NCI-H2171 (cell line): Measurements from ENCODE around the gene NFIA.

Experiments used
- DNase-seq: peaks from one replicate; lab custom pipeline; 2025; lab: John Stamatoyannopoulos, UW

NFIA gene

GRCh38 chr1:61332796-61333195, 250.4 kb downstream of the NFIA start:
- no peak for DNase-seq

GRCh38 chr1:61334718-61335589, 252.6 kb downstream of the NFIA start:
- DNase-seq: no peak

GRCh38 chr1:61337037-61337436, 254.7 kb downstream of the NFIA start:
- DNase-seq: no peak

GRCh38 chr1:61337441-61337951, 255.1 kb downstream of the NFIA start:
- DNase-seq: no peak

- peak; percentile 26 for DNase-seq
Observed at GRCh38 chr1:61337981-61338848, 255.9 kb downstream of the NFIA start.

GRCh38 chr1:61338899-61339298, 256.5 kb downstream of the NFIA start:
- no peak for DNase-seq

- no peak for DNase-seq
Observed at GRCh38 chr1:61341426-61341825, 259.1 kb downstream of the NFIA start.

GRCh38 chr1:61343734-61344420, 261.5 kb downstream of the NFIA start:
- no peak for DNase-seq

GRCh38 chr1:61344696-61345095, 262.3 kb downstream of the NFIA start:
- DNase-seq: no peak

- DNase-seq: peak; percentile 2
Observed at GRCh38 chr1:61348025-61348665, 265.8 kb downstream of the NFIA start.

GRCh38 chr1:61352845-61353435, 270.6 kb downstream of the NFIA start:
- no peak for DNase-seq

GRCh38 chr1:61353797-61354406, 271.5 kb downstream of the NFIA start:
- no peak for DNase-seq

GRCh38 chr1:61356016-61356415, 273.7 kb downstream of the NFIA start:
- no peak for DNase-seq

- no peak for DNase-seq
Observed at GRCh38 chr1:61356995-61357394, 274.6 kb downstream of the NFIA start.

GRCh38 chr1:61357539-61357938, 275.2 kb downstream of the NFIA start:
- DNase-seq: no peak

GRCh38 chr1:61358770-61359455, 276.6 kb downstream of the NFIA start:
- no peak for DNase-seq

GRCh38 chr1:61361931-61362330, 279.6 kb downstream of the NFIA start:
- DNase-seq: peak; percentile 31

GRCh38 chr1:61362351-61362750, 280.0 kb downstream of the NFIA start:
- no peak for DNase-seq

- no peak for DNase-seq
Observed at GRCh38 chr1:61368366-61368765, 286.0 kb downstream of the NFIA start.

- DNase-seq: no peak
Observed at GRCh38 chr1:61368876-61369275, 286.5 kb downstream of the NFIA start.
